T47D (cell line): ENCODE measurements around the gene P4HA3.

Experiments used
- DNase-seq, 2 experiments: peaks; one replicate each; pipeline versions ENCODE4 v3.0.0 to v3.0.0-alpha.2; 2011 to 2012; ENCODE audit warnings: low read depth in 1 of 2, low spot score in 1 of 2
- JUND ChIP-seq: IDR thresholded peaks from 2 replicates; pipeline ENCODE4 v1.6.1; 2012; ENCODE audit warnings: low read depth
- in situ Hi-C: cut with HindIII; loops from 2 replicates; pipeline ENCODE4 v1.10.0; 2016; ENCODE audit warnings: low sequenced_read_pairs, low pct_unique_long_range_greater_than_20kb

P4HA3 gene

DNA sequence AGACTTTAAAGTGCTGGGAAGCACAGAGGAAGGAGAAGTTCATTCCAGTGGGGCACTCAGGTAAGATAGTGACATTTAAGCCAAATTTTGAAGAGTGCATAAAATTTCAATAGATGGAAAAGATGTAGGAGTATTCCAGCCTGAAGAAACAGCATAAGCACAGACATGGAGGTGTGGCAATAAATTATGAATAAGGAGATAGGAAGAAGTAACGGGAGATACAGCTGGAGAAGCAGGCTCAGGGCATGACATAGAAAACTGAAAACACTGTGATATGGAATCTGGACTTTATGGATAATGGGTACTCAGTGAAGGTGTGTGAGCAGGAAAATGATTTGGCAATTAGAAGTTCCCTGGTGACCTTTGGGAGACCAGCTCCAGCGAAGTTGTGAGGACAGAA is 33.3 kb downstream of the P4HA3 start:
- DNase-seq, result no peak
- in situ Hi-C loops, result no loop called here
- no peak for TF ChIP-seq JUND

- no peak for TF ChIP-seq JUND
- in situ Hi-C loops, result no loop called here
- no peak for DNase-seq
Observed at GRCh38 chr11:74276581-74276980, 34.9 kb downstream of the P4HA3 start.

DNA sequence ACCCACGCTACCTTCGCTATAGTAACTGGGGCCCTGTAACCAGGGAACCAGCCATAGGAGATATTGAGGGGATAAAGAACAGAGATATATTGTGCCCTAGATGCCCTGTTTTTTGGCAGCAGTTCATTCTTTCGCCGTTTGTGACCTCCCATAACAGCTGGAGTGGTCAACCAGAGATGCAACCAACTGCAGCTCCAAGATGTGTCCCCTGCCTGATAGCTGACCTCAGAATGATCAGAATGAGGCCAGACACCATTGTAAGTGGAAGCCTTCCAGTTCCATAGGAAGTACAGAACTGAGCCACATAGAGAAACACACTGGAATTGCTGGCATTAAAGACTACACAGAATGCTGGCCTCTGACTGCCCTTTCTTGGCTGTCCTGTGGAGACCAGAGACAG is 39.2 kb downstream of the P4HA3 start:
- DNase-seq, result no peak
- in situ Hi-C loops, result no loop called here
- TF ChIP-seq JUND, result no peak

GRCh38 chr11:74269161-74269811 is 42.2 kb downstream of the P4HA3 start:
- DNase-seq, result no peak
- TF ChIP-seq JUND, result no peak
- in situ Hi-C loops, result no loop called here

- TF ChIP-seq JUND, result no peak
- in situ Hi-C loops, result no loop called here
- DNase-seq, result peak in 1 of 2 experiments; percentile 21
Observed at GRCh38 chr11:74268456-74268855, 43.0 kb downstream of the P4HA3 start.

- no peak for TF ChIP-seq JUND
- in situ Hi-C loops, result no loop called here
- no peak for DNase-seq
Observed at GRCh38 chr11:74267014-74267413, 44.4 kb downstream of the P4HA3 start.

DNA sequence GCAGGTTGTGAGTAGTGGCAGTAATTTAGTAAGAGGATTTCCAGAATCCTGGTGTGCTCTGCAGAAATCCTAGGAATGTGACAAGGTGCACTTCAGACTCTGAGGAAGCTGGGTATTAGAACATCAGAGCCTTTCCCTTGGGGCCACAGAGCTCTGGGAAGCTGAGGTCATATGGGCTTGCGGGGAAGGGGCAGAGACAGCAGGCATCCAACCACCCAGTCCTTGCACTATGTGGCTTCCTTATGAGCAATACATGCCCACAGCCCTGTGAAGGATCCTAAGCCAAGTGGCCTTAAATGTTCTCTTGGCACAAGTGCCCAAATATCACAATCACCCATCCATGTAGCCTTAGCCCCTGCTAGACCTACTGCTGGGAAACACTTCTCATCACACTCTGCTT is 46.2 kb downstream of the P4HA3 start:
- no peak for DNase-seq
- TF ChIP-seq JUND, result no peak
- in situ Hi-C loops, result no loop called here

- TF ChIP-seq JUND, result no peak
- DNase-seq, result no peak
- in situ Hi-C loops, result no loop called here
Observed at GRCh38 chr11:74262725-74263124, 48.7 kb downstream of the P4HA3 start.

DNA sequence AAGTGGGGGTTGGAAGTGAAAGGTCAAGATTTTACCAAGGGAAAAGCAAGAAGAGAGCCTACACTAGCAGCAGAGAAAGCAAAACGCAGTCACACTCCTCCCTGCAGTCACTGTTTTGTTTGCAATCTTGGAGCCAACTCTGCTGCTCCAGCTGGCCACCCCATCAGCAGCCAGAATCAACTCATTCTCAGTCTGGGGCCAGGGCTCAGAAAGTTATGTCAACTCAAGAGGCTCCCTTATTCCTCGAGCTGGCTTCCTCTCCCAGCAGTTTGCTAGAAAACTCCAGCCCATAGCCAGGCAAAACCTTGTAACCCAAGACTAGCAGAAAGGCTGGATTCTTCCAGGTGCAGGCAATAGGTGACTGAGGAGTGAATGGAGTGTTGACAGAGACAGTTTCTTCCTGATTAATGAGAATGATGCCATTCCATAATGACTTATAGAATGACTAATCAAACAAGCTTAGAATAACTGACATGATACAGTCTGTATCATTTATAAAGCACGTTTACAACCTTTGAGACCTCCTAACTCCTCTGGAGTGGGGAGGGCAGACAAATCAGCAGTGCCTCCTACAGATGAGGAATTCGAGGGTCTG is 53.4 kb downstream of the P4HA3 start:
- in situ Hi-C loops, result no loop called here
- TF ChIP-seq JUND, result no peak
- peak in 1 of 2 experiments; percentile 30 for DNase-seq

DNA sequence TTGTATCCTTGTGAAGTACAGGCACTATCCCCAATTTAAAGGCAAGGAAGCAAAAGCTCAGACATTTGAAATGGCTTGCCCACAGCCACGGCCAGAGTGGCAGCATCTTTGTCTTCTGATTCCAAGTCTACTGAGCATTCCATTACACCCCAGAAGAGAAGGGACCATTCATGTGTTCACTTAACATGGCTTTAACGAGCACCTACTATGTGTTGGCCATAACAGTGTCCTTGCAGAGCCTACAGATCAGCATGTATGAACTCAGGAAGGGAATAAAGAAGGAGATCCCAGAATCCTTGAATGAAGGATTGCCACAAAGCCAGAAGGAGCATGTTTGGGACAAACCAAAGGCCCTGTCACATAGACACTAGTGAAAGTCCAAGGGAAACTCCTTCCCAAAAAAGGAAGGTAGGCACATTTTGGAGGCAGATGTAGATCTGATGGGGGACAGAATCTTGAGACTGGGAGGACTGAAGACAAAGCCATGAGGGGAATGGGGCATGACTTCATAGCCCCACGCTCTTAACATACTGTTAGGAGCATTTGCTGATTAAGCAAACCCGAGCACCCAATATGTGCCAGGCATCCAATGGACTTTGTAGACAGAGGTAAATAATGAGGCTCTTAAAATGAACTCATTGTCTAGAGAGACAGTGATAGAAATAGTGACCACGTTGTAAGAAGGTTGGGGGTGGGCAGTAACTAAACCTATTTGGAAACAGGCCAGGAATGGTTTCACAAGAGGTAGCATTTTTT is 54.9 kb downstream of the P4HA3 start:
- in situ Hi-C loops, result no loop called here
- no peak for TF ChIP-seq JUND
- DNase-seq, result no peak

GRCh38 chr11:74255741-74256375 is 55.6 kb downstream of the P4HA3 start:
- no peak for TF ChIP-seq JUND
- in situ Hi-C loops, result no loop called here
- DNase-seq, result peak; percentile 59 to 76

- no peak for TF ChIP-seq JUND
- in situ Hi-C loops, result no loop called here
- no peak for DNase-seq
Observed at GRCh38 chr11:74253361-74253760, 58.1 kb downstream of the P4HA3 start.

GRCh38 chr11:74249496-74249895 is 61.9 kb downstream of the P4HA3 start:
- DNase-seq, result no peak
- in situ Hi-C loops, result no loop called here
- no peak for TF ChIP-seq JUND
